ENCODE measurements around the gene MYO7A. TPM values are rescaled to one million over a fixed set of nuclear protein-coding genes. Genes with fewer than 3 reads are reported as not detected.

MYO7A gene
- total and polyA plus RNA-seq, 2 of the 8 experiments (the other 6 are each of a cell fraction or from before 2014, with no cell fraction given) = 1.5 to 1.9 TPM

DNA sequence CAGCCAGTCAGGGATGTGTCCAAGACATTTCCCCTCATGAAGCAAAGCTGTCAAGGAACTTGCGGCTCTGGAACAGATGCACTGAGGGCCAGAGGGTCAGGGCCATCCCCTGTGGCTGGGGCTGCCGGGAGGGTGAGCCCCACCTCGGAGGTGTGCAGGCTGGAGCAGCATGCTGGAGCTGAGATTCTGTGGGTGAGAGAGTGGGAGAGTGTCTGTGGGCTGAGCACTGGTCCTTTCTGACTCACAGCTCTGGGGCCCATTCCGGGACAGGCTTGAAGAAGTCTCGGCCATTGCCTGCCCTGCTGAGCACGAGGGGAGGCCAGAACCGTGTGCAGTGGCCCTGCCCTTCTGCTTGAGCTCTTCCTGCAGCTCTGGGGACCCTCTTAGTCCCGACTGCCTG, 23.3 kb upstream of the MYO7A start:
- Histone ChIP-seq H3K14ac (ENCODE audit: insufficient read length) (no peak overlapping the region), H2AFZ (ENCODE audit: low read length) (no peak overlapping the region), H3K4me2 (ENCODE audit: insufficient read depth in 1 of 2, low read depth in 2 of 2, low read length in 2 of 2) (no peak overlapping the region), H3K79me1 (ENCODE audit: low read depth, low read length) (no peaks in the 10 kb centered on the region), H3K9me3 (ENCODE audit: insufficient read depth in 2 of 2, low read depth in 1 of 2, low read length in 1 of 2) (no peaks in the 10 kb centered on the region), H3K4ac (replicated peaks; ENCODE audit: insufficient read length, low read depth, low read length) (no peak overlapping the region), H2BK12ac (ENCODE audit: low read depth, low read length) (no peak overlapping the region), H2AK5ac (ENCODE audit: low read depth, low read length) (no peak overlapping the region), H2BK5ac (ENCODE audit: low read depth, low read length) (no peak overlapping the region), H3K9ac (replicated peaks in 1 of 4; ENCODE audit: extremely low read depth in 1 of 4, low read depth in 3 of 4, low read length in 3 of 4) (no peak overlapping the region), H2BK20ac (ENCODE audit: low read length) (no peak overlapping the region), H3K4me1 (replicated peaks in 1 of 4; ENCODE audit: control insufficient read depth in 3 of 4, insufficient read depth in 4 of 4, low read length in 3 of 4) (no peaks in the 10 kb centered on the region), H4K91ac (replicated peaks; ENCODE audit: insufficient read length, low read length) (no peak overlapping the region), H3K79me2 (ENCODE audit: control insufficient read depth in 1 of 2, insufficient read depth in 2 of 2, low read length in 2 of 2) (no peaks in the 10 kb centered on the region), H3K4me3 (ENCODE audit: extremely low read depth in 1 of 4, insufficient read depth in 2 of 4, low read depth in 3 of 4, low read length in 4 of 4) (no peak overlapping the region), H2BK15ac (ENCODE audit: low read length) (no peak overlapping the region), H3K36me3 (ENCODE audit: control insufficient read depth in 2 of 4, insufficient read depth in 4 of 4, low read length in 3 of 4) (no peaks in the 10 kb centered on the region), H4K8ac (ENCODE audit: extremely low read depth, insufficient read depth, low read length) (no peak overlapping the region), H2BK120ac (replicated peaks; ENCODE audit: low read depth, low read length) (no peak overlapping the region), H3K23ac (ENCODE audit: insufficient read length) (no peak overlapping the region), H3K27ac (ENCODE audit: low read depth, low read length) (no peak overlapping the region), H3K27me3 (replicated peaks in 1 of 4; ENCODE audit: control insufficient read depth in 3 of 4, extremely low read depth in 1 of 4, insufficient read depth in 3 of 4, low read length in 3 of 4) (no peaks in the 10 kb centered on the region), H3K18ac (ENCODE audit: extremely low read depth, low read length) (no peak overlapping the region), H4K20me1 (replicated peaks in 1 of 2; ENCODE audit: control insufficient read depth in 1 of 2, insufficient read depth in 2 of 2, low read length in 2 of 2) (no peaks in the 10 kb centered on the region), H3K56ac (replicated peaks; ENCODE audit: insufficient read length, low read depth, low read length) (no peak overlapping the region), H3K23me2 (ENCODE audit: low read depth, low read length) (no peaks in the 10 kb centered on the region), H4K5ac (ENCODE audit: insufficient read length, low read depth, low read length) (no peak overlapping the region)
- FAIRE-seq (no peak), DNase-seq (ENCODE audit: low read depth in 1 of 2, low spot score in 2 of 2) (no peak)
- 87% methylated on average over 8 of the region's 8 CpGs; no CpG with 5 or more reads in 1 of the 2 experiments for WGBS, 2 experiments (ENCODE audit: extremely low coverage in 1 of 2, insufficient coverage in 1 of 2, insufficient read length in 1 of 2, insufficient replicate concordance in 2 of 2, low coverage in 1 of 2, low lambda C conversion rate in 2 of 2, missing lambda C conversion rate in 1 of 2)
- TF ChIP-seq TAF7 (optimal IDR thresholded peaks at IDR 0.05; ENCODE audit: borderline replicate concordance, low read depth, low read length) (no peak), NRF1 (IDR thresholded peaks at IDR 0.05; ENCODE audit: low read depth, low read length) (no peak)
- ChIA-PET CTCF (ENCODE audit: partially characterized antibody) (interaction anchor here (0.9 to 19.1 kb wide), 11 partner anchors 10 to 440 kb away, joined by 3 to 297 read pairs (median 8); partner anchors contain the start of gene MYO7A), POLR2A (ENCODE audit: partially characterized antibody) (interaction anchor here (0.8 kb wide), 1 partner anchor 10 kb away, joined by 3 read pairs; no protein-coding TSS in a partner anchor)
